ENCODE results near the gene ADCY10. TPM values are rescaled to one million over a fixed set of nuclear protein-coding genes. Genes with fewer than 3 reads are reported as not detected.

ADCY10 gene
- total and polyA plus RNA-seq, 9 of the 15 experiments (the other 6 are each of a cell fraction or from before 2014, with no cell fraction given) = 0.08 to 0.86 (median 0.22) TPM

DNA sequence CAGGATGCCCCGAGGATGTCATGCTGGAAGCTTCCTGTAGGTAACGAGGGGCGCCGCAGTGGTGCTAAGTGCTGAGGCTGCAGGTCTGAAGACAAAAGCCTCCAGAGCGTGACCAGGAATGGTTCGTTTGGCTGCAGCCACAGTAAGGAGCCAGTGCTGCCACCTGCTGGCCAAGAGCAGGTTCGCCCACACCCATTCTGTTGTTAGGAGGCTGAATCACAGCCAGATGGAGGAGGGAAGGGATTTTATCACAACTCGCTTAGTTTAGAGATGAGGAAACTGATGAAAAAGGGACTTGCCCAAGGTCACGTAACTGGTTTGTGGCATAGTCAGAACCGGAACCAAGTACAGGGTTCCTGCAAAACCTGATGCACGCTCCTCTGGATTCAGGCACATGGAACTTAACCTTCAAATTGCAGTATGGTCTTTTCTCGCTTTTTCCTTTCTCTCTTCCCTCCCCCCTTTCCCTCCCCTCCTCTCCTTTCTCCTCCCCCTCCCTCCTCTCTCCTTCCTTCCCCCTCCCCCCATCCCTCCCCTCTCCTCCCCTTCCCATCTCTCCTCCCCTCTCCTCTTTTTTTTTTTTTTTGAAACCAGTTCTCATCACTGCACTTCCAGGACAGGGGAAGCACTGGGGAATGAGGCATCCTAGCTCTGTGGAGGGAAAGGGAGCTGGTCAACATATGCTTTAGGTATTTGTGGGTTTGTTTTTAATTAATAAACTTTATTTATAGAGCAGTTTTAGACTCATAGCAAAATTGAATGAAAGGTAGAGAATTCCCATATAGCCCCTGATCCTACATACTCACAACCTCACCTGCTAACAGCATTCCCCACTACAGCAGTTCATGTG lies 110.4 kb downstream of the ADCY10 start (continued):
- TF ChIP-seq, protein P1, sequence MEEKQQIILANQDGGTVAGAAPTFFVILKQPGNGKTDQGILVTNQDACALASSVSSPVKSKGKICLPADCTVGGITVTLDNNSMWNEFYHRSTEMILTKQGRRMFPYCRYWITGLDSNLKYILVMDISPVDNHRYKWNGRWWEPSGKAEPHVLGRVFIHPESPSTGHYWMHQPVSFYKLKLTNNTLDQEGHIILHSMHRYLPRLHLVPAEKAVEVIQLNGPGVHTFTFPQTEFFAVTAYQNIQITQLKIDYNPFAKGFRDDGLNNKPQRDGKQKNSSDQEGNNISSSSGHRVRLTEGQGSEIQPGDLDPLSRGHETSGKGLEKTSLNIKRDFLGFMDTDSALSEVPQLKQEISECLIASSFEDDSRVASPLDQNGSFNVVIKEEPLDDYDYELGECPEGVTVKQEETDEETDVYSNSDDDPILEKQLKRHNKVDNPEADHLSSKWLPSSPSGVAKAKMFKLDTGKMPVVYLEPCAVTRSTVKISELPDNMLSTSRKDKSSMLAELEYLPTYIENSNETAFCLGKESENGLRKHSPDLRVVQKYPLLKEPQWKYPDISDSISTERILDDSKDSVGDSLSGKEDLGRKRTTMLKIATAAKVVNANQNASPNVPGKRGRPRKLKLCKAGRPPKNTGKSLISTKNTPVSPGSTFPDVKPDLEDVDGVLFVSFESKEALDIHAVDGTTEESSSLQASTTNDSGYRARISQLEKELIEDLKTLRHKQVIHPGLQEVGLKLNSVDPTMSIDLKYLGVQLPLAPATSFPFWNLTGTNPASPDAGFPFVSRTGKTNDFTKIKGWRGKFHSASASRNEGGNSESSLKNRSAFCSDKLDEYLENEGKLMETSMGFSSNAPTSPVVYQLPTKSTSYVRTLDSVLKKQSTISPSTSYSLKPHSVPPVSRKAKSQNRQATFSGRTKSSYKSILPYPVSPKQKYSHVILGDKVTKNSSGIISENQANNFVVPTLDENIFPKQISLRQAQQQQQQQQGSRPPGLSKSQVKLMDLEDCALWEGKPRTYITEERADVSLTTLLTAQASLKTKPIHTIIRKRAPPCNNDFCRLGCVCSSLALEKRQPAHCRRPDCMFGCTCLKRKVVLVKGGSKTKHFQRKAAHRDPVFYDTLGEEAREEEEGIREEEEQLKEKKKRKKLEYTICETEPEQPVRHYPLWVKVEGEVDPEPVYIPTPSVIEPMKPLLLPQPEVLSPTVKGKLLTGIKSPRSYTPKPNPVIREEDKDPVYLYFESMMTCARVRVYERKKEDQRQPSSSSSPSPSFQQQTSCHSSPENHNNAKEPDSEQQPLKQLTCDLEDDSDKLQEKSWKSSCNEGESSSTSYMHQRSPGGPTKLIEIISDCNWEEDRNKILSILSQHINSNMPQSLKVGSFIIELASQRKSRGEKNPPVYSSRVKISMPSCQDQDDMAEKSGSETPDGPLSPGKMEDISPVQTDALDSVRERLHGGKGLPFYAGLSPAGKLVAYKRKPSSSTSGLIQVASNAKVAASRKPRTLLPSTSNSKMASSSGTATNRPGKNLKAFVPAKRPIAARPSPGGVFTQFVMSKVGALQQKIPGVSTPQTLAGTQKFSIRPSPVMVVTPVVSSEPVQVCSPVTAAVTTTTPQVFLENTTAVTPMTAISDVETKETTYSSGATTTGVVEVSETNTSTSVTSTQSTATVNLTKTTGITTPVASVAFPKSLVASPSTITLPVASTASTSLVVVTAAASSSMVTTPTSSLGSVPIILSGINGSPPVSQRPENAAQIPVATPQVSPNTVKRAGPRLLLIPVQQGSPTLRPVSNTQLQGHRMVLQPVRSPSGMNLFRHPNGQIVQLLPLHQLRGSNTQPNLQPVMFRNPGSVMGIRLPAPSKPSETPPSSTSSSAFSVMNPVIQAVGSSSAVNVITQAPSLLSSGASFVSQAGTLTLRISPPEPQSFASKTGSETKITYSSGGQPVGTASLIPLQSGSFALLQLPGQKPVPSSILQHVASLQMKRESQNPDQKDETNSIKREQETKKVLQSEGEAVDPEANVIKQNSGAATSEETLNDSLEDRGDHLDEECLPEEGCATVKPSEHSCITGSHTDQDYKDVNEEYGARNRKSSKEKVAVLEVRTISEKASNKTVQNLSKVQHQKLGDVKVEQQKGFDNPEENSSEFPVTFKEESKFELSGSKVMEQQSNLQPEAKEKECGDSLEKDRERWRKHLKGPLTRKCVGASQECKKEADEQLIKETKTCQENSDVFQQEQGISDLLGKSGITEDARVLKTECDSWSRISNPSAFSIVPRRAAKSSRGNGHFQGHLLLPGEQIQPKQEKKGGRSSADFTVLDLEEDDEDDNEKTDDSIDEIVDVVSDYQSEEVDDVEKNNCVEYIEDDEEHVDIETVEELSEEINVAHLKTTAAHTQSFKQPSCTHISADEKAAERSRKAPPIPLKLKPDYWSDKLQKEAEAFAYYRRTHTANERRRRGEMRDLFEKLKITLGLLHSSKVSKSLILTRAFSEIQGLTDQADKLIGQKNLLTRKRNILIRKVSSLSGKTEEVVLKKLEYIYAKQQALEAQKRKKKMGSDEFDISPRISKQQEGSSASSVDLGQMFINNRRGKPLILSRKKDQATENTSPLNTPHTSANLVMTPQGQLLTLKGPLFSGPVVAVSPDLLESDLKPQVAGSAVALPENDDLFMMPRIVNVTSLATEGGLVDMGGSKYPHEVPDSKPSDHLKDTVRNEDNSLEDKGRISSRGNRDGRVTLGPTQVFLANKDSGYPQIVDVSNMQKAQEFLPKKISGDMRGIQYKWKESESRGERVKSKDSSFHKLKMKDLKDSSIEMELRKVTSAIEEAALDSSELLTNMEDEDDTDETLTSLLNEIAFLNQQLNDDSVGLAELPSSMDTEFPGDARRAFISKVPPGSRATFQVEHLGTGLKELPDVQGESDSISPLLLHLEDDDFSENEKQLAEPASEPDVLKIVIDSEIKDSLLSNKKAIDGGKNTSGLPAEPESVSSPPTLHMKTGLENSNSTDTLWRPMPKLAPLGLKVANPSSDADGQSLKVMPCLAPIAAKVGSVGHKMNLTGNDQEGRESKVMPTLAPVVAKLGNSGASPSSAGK (IDR thresholded peaks at IDR 0.05) = peak; percentile 40; the same call in 1 of the 2 replicates
- no peak for TF ChIP-seq ZNF589 (CRISPR knock-in tag; IDR thresholded peaks at IDR 0.05; ENCODE audit: low read depth)
- 0 out of 2 replicates have a peak, but pooled peaks have one; percentile 25 for TF ChIP-seq TCF3 (CRISPR knock-in tag; IDR thresholded peaks at IDR 0.05)
- no peak for TF ChIP-seq TAF7 (tag; IDR thresholded peaks at IDR 0.05)
- TF ChIP-seq ETS2 (tag; IDR thresholded peaks at IDR 0.05; ENCODE audit: borderline replicate concordance, poor library complexity, severe bottlenecking) = no peak
- TF ChIP-seq ZNF408 (CRISPR knock-in tag; IDR thresholded peaks at IDR 0.05; ENCODE audit: low read depth) = no peak
- no peak for TF ChIP-seq DLX4 (CRISPR knock-in tag; IDR thresholded peaks at IDR 0.05)
- TF ChIP-seq RAD21 (CRISPR knock-in tag; conservative IDR thresholded peaks at IDR 0.05 in 1 of 2, IDR thresholded peaks at IDR 0.05 in 1 of 2) = peak; percentile 91 to 95
- no peak for TF ChIP-seq KLF6 (CRISPR knock-in tag; IDR thresholded peaks at IDR 0.05; ENCODE audit: borderline replicate concordance)
- no peak for TF ChIP-seq TEAD2 (tag; IDR thresholded peaks at IDR 0.05)
- no peak for TF ChIP-seq ETS1 (conservative IDR thresholded peaks at IDR 0.05; ENCODE audit: control insufficient read depth, low read depth, low read length)
- TF ChIP-seq KHSRP (IDR thresholded peaks at IDR 0.05) = no peak
- TF ChIP-seq ZNF282 (CRISPR knock-in tag; IDR thresholded peaks at IDR 0.05) = no peak
- TF ChIP-seq TAF15 (IDR thresholded peaks at IDR 0.05; ENCODE audit: low read depth, low read length) = no peak
